Neural cell (in vitro differentiated cells): ENCODE measurements around the gene CFAP210.

Experiments used
- CTCF ChIP-seq: fragments of 450-650 bp; IDR thresholded peaks from 2 replicates; pipeline ENCODE4 v1.5.1; 2014; ENCODE audit warnings: antibody characterized with exemption, mild to moderate bottlenecking, moderate library complexity; ENCODE audit not compliant: poor library complexity, severe bottlenecking
- EP300 ChIP-seq: fragments of 450-650 bp; conservative IDR thresholded peaks from 2 replicates; pipeline ENCODE4 v1.6.1; 2014; ENCODE audit warnings: antibody characterized with exemption, mild to moderate bottlenecking, moderate library complexity; ENCODE audit not compliant: poor library complexity, severe bottlenecking
- EZH2 ChIP-seq: fragments of 200-600, 300-800 bp; shearing (Covaris generic), sonication (generic); IDR thresholded peaks from 2 replicates; pipeline ENCODE4 v1.6.1; 2014; ENCODE audit warnings: antibody characterized with exemption, low read length, borderline replicate concordance, mild to moderate bottlenecking; ENCODE audit not compliant: insufficient read depth, poor library complexity, severe bottlenecking
- MXI1 ChIP-seq: fragments of 450-650 bp; conservative IDR thresholded peaks from 2 replicates; pipeline ENCODE4 v1.6.1; 2014; ENCODE audit warnings: antibody characterized with exemption, mild to moderate bottlenecking; ENCODE audit not compliant: poor library complexity, severe bottlenecking
- POLR2AphosphoS5 ChIP-seq: IDR thresholded peaks from 2 replicates; pipeline ENCODE4 v1.6.1; 2012
- RAD21 ChIP-seq: fragments of 450-650 bp; conservative IDR thresholded peaks from 2 replicates; pipeline ENCODE4 v1.6.1; 2014; ENCODE audit warnings: antibody characterized with exemption, mild to moderate bottlenecking, moderate library complexity
- REST ChIP-seq: IDR thresholded peaks from 2 replicates; pipeline ENCODE4 v1.6.1; 2012; ENCODE audit warnings: borderline replicate concordance
- SMC3 ChIP-seq: fragments of 450-650 bp; conservative IDR thresholded peaks from 2 replicates; pipeline ENCODE4 v1.6.1; 2014; ENCODE audit warnings: antibody characterized with exemption, mild to moderate bottlenecking, moderate library complexity; ENCODE audit not compliant: poor library complexity
- TAF1 ChIP-seq: IDR thresholded peaks from 2 replicates; pipeline ENCODE4 v1.6.1; 2012; ENCODE audit warnings: low read depth

GRCh38 chr2:169664978-169665930 is 29.0 kb downstream of the CFAP210 start:
- TF ChIP-seq POLR2AphosphoS5, result no peak
- no peak for TF ChIP-seq MXI1
- no peak for TF ChIP-seq CTCF
- no peak for TF ChIP-seq RAD21
- no peak for TF ChIP-seq EP300
- no peak for TF ChIP-seq EZH2
- no peak for TF ChIP-seq REST
- TF ChIP-seq SMC3, result no peak
- no peak for TF ChIP-seq TAF1
